ENCODE measurements around the gene SMG5. TPM values are rescaled to one million over a fixed set of nuclear protein-coding genes. Genes with fewer than 3 reads are reported as not detected.

The SMG5 gene
- total RNA-seq, 2 donors from 2014 or later: 75.7 to 93.7 TPM

DNA sequence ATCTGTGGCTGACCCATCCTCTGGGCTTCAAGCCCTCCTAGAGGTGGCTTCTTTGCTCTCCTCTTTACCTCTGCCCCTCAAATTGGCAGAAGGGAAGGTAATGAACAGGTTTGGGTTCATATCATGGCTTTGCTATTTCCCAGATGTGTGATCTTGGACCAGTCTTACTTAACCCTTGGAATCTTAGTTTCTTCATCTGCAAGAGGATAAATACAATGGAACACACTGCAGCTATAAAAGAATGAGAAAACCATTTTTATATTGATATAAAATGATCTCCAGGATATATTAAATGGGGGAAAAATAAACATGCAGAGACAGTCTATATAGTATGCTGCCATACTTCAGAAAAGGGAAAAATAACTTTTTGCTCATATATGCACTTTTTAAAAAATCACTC, 7.2 kb upstream of the SMG5 start:
- Mint-ChIP-seq H3K27me3 (no peaks in the 10 kb centered on the region), H3K4me3 (no peak overlapping the region), H3K9me3 (no peaks in the 10 kb centered on the region), H3K4me1 (peaks cover 4% of the 10 kb centered on the region), H3K36me3 (ENCODE audit: low read depth) (peaks cover 75% of the 10 kb centered on the region), H3K27ac (no peak overlapping the region)
- no peak for ATAC-seq (replicated peaks)

DNA sequence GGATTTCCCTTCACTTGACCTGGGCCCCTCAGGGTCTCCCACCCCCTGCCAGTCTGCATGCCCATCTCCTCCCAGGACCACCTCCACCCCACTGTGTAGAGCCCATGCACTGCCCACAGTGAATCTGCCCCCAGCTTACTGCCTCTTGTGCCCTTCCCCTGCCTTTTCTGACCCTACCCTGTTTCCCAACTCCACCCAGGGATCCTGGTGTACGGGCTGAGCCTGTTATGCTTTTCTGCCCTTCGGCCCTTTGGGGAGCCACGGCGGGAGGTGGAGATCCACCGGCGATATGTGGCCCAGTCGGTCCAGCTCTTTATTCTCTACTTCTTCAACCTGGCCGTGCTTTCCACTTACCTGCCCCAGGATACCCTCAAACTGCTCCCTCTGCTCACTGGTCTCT, 3.4 kb upstream of the SMG5 start:
- no peak overlapping the region for H3K4me3 Mint-ChIP-seq
- no peaks in the 10 kb centered on the region for H3K27me3 Mint-ChIP-seq
- H3K36me3 Mint-ChIP-seq (ENCODE audit: low read depth): peaks cover 77% of the 10 kb centered on the region
- H3K27ac Mint-ChIP-seq: no peak overlapping the region
- H3K4me1 Mint-ChIP-seq: peaks cover 14% of the 10 kb centered on the region
- ATAC-seq (replicated peaks): no peak
- H3K9me3 Mint-ChIP-seq: no peaks in the 10 kb centered on the region

DNA sequence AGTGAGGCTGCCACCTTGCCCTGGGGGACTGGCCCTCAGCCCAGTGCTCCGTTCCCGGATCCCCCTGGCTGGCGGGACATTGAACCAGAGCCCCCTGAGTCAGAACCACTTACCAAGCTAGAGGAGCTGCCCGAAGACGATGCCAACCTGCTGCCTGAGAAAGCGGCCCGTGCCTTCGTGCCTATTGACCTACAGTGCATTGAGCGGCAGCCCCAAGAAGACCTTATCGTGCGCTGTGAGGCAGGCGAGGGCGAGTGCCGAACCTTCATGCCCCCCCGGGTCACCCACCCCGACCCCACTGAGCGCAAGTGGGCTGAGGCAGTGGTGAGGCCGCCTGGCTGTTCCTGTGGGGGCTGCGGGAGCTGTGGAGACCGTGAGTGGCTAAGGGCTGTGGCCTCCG, 2.8 kb upstream of the SMG5 start:
- H3K4me3 Mint-ChIP-seq: no peak overlapping the region
- ATAC-seq (replicated peaks): no peak
- peaks cover 79% of the 10 kb centered on the region for H3K36me3 Mint-ChIP-seq (ENCODE audit: low read depth)
- H3K27ac Mint-ChIP-seq: no peak overlapping the region
- H3K9me3 Mint-ChIP-seq: no peaks in the 10 kb centered on the region
- peaks cover 17% of the 10 kb centered on the region for H3K4me1 Mint-ChIP-seq
- no peaks in the 10 kb centered on the region for H3K27me3 Mint-ChIP-seq

DNA sequence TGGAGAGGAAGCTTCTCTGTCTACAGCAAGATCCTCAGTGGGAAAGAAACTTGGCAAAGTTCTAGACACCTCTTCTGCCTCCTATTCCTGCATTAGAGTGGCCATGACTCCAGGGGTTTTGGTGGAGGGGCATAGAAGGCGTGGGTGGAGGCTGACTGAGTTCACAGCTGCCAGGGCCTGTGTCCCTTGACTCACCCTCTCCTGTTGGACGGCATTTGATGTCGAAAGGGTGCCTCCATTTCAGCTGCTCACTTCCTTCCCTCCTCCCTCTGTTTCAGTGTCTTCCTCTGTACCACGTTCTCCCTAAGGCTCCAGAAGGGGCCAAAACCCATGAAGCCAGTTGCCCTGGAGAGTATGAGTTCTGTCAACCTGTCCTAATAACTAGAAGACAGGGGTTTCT, 2.1 kb upstream of the SMG5 start:
- peak overlapping the region; percentile 100 for H3K4me3 Mint-ChIP-seq
- no peaks in the 10 kb centered on the region for H3K9me3 Mint-ChIP-seq
- H3K27ac Mint-ChIP-seq: peak overlapping the region; percentile 98
- H3K4me1 Mint-ChIP-seq: peaks cover 22% of the 10 kb centered on the region
- ATAC-seq (replicated peaks): no peak
- H3K36me3 Mint-ChIP-seq (ENCODE audit: low read depth): peaks cover 79% of the 10 kb centered on the region
- H3K27me3 Mint-ChIP-seq: no peaks in the 10 kb centered on the region

- peaks cover 23% of the 10 kb centered on the region for H3K4me1 Mint-ChIP-seq
- peak within 1 kb of the TSS; percentile 100 for H3K4me3 Mint-ChIP-seq
- ATAC-seq (replicated peaks): no peak
- H3K9me3 Mint-ChIP-seq: no peaks in the 10 kb centered on the region
- H3K36me3 Mint-ChIP-seq (ENCODE audit: low read depth): peaks cover 78% of the 10 kb centered on the region
- H3K27ac Mint-ChIP-seq: peak within 1 kb of the TSS; percentile 98
- H3K27me3 Mint-ChIP-seq: no peaks in the 10 kb centered on the region
Measured at GRCh38 chr1:156284112-156284511, 1.5 kb upstream of the SMG5 start, which contains the start of gene TMEM79. Gene TMEM79, plus strand, starts transcription at chr1:156284325. Its CDS starts 902 bp downstream, at chr1:156285227.

DNA sequence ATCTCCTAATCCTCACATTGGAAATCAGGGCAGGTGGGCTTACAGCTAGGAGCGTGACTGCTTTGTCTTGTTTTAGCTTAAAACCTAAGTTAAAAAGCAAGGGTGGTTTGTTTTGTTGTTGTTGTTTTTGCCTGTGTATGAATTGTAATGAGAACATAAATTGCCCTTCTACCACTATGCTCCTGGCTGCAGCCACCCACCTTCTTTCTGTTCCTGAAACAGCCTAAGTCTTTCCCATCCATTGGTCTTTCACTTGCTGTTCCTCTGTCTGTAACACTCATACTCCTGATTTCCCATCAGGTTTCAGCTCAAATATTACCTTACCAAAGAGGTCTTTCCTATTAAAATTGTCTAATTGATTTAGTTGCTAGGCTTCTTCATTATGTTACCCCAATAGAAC, 896 bp upstream of the SMG5 start:
- Mint-ChIP-seq H3K36me3 (ENCODE audit: low read depth) (peaks cover 78% of the 10 kb centered on the region), H3K27me3 (no peaks in the 10 kb centered on the region), H3K9me3 (no peaks in the 10 kb centered on the region), H3K4me3 (peak overlapping the region; percentile 100), H3K4me1 (peaks cover 23% of the 10 kb centered on the region), H3K27ac (peak overlapping the region; percentile 98)
- no peak for ATAC-seq (replicated peaks)

- H3K27ac Mint-ChIP-seq: peak overlapping the region; percentile 98
Measured at GRCh38 chr1:156281693-156282478, 739 bp downstream of the SMG5 start.

DNA sequence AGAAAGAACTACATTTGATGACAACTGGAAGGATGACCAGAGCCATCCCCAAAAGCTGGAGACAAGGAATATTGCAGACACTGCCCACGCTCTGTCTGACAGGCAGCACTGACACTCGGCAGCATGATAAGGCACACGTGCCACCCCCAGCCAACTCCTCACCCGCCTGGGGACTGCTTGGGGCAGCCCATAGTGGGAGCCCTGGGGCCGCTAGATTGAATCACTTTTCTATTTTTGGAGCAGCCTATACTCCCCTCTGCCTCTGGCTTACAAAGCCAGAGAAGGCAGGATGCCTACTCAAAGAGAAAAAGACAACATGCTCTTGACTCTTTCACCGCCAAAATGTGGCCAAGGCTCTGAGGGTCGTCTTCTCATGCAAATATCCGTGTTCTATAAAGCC, 1.3 kb downstream of the SMG5 start:
- Mint-ChIP-seq H3K4me3 (peak overlapping the region; percentile 100), H3K27ac (peak overlapping the region; percentile 98), H3K4me1 (peaks cover 23% of the 10 kb centered on the region), H3K27me3 (no peaks in the 10 kb centered on the region), H3K9me3 (no peaks in the 10 kb centered on the region), H3K36me3 (ENCODE audit: low read depth) (peaks cover 80% of the 10 kb centered on the region)
- peak; percentile 74 for ATAC-seq (replicated peaks)

More at GRCh38 chr1:156281693-156282478, 739 bp downstream of the SMG5 start:
- Mint-ChIP-seq H3K9me3 (no peaks in the 10 kb centered on the region), H3K27me3 (no peaks in the 10 kb centered on the region), H3K4me3 (peak overlapping the region; percentile 100), H3K4me1 (peaks cover 23% of the 10 kb centered on the region), H3K36me3 (ENCODE audit: low read depth) (peaks cover 80% of the 10 kb centered on the region)
- peak; percentile 37 for ATAC-seq (replicated peaks)

GRCh38 chr1:156279837-156280236, 2.8 kb downstream of the SMG5 start:
- no peak for ATAC-seq (replicated peaks)
- Mint-ChIP-seq H3K4me3 (peak overlapping the region; percentile 100), H3K9me3 (no peaks in the 10 kb centered on the region), H3K36me3 (ENCODE audit: low read depth) (peaks cover 81% of the 10 kb centered on the region), H3K4me1 (peaks cover 23% of the 10 kb centered on the region), H3K27me3 (no peaks in the 10 kb centered on the region), H3K27ac (peak overlapping the region; percentile 11)

DNA sequence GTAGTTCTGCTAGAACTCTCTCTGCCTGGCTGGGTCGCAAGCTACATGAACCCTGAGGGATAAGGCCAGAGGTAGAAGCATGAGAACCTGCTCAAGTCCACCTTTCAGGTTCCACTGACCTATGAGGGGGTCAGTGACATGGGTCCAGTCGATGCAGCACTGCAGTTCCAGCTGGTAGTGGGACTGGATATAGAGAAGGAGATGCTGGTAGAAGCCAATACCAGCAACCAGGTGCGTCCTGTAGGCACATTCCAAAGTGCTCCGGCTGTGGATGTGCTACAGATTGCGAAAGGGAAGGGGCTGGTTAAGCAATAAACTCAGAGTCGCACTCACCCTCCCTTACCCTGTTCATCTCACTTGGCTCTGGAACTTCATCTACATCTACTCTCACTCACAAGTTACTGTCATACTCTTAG, 5.7 kb downstream of the SMG5 start:
- H3K4me3 Mint-ChIP-seq: no peak overlapping the region
- H3K27me3 Mint-ChIP-seq: no peaks in the 10 kb centered on the region
- peaks cover 99% of the 10 kb centered on the region for H3K36me3 Mint-ChIP-seq (ENCODE audit: low read depth)
- ATAC-seq (replicated peaks): no peak
- H3K9me3 Mint-ChIP-seq: no peaks in the 10 kb centered on the region
- no peak overlapping the region for H3K27ac Mint-ChIP-seq
- peaks cover 14% of the 10 kb centered on the region for H3K4me1 Mint-ChIP-seq

- Mint-ChIP-seq H3K27me3 (no peaks in the 10 kb centered on the region), H3K9me3 (no peaks in the 10 kb centered on the region), H3K4me3 (no peak overlapping the region), H3K27ac (no peak overlapping the region), H3K36me3 (ENCODE audit: low read depth) (peaks cover 99% of the 10 kb centered on the region), H3K4me1 (peaks cover 14% of the 10 kb centered on the region)
- ATAC-seq (replicated peaks): no peak
Measured at GRCh38 chr1:156276532-156276931, 6.1 kb downstream of the SMG5 start.

DNA sequence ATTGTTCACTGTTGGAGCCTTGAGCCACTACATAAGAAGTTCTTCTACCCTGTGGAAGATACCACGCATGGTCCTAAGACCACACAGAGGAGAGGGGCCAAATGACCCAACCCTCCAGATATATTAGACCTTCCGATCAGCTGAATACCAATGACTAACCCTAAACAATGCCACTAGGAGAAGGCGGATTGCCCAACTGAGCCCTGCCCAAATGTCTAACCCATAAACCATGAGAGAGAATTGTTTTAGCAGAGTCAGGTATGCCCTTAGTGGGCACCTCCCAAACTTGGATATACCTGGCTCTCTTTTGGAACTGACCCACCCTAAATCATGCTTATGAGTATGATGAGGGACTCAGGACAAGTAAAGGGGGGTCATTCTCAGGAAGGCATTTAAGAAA, 12.3 kb downstream of the SMG5 start:
- Mint-ChIP-seq H3K27ac (no peak overlapping the region), H3K4me3 (no peak overlapping the region), H3K27me3 (no peaks in the 10 kb centered on the region), H3K9me3 (no peaks in the 10 kb centered on the region), H3K4me1 (no peaks in the 10 kb centered on the region), H3K36me3 (ENCODE audit: low read depth) (peaks cover 100% of the 10 kb centered on the region)
- ATAC-seq (replicated peaks): no peak

- Mint-ChIP-seq H3K27me3 (no peaks in the 10 kb centered on the region), H3K4me1 (no peaks in the 10 kb centered on the region), H3K36me3 (ENCODE audit: low read depth) (peaks cover 100% of the 10 kb centered on the region), H3K9me3 (no peaks in the 10 kb centered on the region), H3K4me3 (no peak overlapping the region), H3K27ac (no peak overlapping the region)
- no peak for ATAC-seq (replicated peaks)
Measured at GRCh38 chr1:156268336-156268735, 14.3 kb downstream of the SMG5 start.

DNA sequence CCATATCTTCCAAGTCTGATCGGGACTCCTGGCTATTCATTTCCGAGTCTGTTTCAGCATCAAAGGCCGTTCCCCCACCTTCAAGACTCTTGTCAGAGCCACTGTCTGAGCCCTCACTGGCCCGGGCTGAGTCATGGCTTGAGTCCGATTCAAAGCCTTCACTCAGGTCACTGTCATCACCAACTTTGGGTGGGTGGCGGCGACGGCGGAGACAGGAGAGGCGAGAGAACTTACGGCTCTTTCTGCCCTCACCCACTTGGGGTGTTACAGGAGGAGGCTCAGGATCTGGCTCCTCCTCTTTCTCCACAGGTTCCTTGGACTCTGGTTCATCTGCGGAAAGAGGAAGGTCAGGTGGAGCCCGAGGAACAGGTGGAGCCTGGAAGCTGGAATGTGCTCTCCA, 16.6 kb downstream of the SMG5 start:
- no peaks in the 10 kb centered on the region for H3K27me3 Mint-ChIP-seq
- no peaks in the 10 kb centered on the region for H3K9me3 Mint-ChIP-seq
- peaks cover 100% of the 10 kb centered on the region for H3K36me3 Mint-ChIP-seq (ENCODE audit: low read depth)
- no peak overlapping the region for H3K4me3 Mint-ChIP-seq
- H3K4me1 Mint-ChIP-seq: peaks cover 2% of the 10 kb centered on the region
- ATAC-seq (replicated peaks): no peak
- no peak overlapping the region for H3K27ac Mint-ChIP-seq

GRCh38 chr1:156263288-156263655, 19.4 kb downstream of the SMG5 start:
- no peaks in the 10 kb centered on the region for H3K9me3 Mint-ChIP-seq
- ATAC-seq (replicated peaks): no peak
- no peak overlapping the region for H3K4me3 Mint-ChIP-seq
- H3K4me1 Mint-ChIP-seq: peaks cover 4% of the 10 kb centered on the region
- H3K27me3 Mint-ChIP-seq: no peaks in the 10 kb centered on the region
- H3K36me3 Mint-ChIP-seq (ENCODE audit: low read depth): peaks cover 100% of the 10 kb centered on the region
- H3K27ac Mint-ChIP-seq: peak overlapping the region; percentile 14

All from activated T-helper 17 cell treated with anti-CD3 and anti-CD28 coated beads, Interleukin-2, amount 50 U/mL, for 72 hours (primary cell).